NCI-H345 treated with DMSO at 0.1 percent for 48 hours (cell line): ENCODE measurements around the gene TYW1B.
"Not testable (repeated sequence)": the region's sequence is repeated elsewhere in the genome, so short reads cannot be mapped to it uniquely, and the experiment has no call there.

Source experiments
- DNase-seq: peaks from one replicate; lab custom pipeline; 2025; ENCODE audit not compliant: unreplicated experiment; lab: John Stamatoyannopoulos, UW

The TYW1B gene

DNA sequence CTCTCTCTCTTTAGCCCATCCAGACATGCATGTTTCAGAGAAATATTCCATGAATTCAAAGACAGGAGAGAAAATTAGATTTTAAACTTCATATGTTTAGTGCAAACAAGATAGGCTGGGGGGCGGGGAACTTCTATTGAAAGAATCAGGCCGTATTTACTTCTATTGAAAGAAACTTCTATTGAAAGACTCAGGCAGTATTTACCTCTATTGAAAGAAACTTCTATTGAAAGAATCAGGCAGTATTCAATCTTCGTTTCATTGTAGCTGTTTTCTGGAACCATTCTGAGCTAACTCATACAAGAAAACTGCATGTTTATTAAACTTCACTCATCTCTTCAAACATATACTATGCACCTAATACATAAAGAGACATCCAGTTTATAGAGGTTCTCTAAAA, 123.1 kb downstream of the TYW1B start:
- DNase-seq: no peak

DNA sequence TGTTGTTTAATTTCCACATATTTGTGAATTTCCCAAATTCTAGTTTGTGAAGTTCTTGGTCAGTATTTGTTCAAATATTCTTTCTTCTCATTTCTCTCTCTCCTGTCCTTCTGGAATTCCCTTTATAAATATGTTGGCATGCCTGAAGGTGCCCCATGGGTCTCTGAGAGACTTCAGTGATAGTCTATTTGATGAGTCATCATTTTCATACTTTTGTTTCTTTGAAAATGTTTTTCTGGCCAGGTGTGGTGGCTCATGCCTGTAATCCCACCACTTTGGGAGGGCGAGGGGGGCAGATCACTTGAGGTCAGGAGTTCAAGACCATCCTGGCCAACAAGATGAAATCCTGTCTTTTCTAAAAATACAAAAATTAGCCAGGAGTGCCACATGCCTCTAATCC, 127.5 kb downstream of the TYW1B start:
- not testable (repeated sequence) for DNase-seq

DNA sequence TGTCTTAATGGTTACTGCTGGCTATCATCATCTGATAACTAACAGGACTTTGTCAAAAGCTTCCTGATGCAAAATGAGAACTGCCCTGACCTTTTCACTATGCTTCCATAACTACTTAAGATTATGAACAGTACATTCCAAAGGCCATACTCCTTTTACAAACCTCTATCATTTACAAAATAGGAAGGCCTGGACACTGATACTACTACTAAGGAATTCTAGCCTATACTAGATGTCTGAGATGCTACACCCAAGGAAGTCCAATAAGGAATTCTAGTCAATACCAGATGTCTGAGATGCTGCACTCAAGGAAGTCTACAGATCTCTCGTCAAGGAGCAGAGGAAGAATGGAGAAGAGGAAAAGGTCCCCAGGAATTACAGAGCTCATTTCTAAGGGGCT, 130.9 kb downstream of the TYW1B start:
- DNase-seq: not testable (repeated sequence)

DNA sequence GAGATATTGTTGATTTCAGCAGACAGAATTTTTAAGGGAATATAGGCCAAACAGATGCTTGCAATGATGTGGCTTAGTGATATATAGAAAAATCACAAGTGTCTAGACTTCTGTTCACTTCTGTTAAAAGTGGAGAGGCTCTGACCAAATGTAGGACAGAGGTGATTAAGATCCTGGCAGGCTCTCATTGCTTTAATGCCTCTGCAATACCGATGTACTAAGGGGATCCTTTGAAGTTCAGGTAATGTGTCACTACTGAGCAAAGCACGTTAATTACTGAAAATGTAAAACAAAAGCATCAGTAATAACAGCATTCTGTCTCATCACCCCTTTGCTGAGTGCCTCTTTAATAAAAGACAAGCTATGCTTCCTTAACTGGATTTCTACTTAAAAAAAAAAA, 131.4 kb downstream of the TYW1B start:
- DNase-seq: not testable (repeated sequence)

DNA sequence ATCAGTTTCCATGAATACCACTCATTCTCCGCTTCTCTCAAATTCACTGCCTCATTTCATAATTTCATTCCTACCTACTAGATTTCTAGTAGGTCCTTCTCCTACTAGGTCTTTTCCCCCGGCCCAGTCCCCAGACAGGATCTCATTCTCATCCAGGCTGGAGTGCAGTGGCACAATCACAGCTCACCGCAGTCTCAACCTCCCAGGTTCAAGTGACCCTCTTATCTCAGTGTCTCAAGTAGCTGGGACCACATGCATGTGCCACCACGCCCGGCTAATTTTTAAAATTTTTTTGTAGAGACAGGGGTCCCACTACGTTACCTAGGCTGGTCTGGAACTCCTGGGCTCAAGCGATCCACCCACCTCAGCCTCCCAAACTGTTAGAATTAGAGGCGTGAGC, 132.5 kb downstream of the TYW1B start:
- DNase-seq: not testable (repeated sequence)

DNA sequence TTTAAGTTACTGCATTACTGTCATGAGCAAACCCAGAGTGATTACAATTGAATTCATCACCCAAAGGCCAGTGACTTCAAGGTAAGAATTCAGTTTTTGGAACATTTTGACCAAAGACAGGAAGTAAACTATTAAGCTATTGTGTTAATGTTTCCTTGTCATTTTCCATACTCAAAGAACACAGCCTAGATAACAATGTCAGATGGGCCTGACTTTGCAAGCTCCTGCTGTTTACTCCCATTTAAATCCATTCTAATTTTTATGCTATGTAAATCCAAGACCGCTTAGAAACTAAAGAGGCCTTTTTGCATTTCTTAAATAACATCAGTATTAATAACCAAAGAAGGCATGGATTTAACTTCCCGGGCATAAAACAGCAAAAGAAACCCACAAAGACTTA, 136.6 kb downstream of the TYW1B start:
- DNase-seq: not testable (repeated sequence)

DNA sequence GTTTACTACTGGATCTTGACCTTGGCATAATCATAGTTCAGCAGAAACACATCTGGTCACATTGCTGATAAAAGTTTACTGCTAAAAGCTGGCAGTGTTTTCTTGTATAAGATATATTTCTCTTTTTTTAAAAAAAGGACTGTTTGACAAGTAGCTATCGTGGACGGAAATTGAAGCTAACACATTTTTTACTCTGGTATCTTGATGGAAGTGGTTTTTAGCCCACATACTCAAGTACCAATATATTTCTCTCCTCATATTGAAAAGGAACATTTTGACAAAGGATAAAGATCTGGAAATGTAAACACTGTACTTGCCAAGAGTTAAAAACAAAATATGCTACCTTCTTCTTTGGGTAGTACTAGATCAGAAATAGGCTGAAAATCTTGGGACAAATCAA, 137.8 kb downstream of the TYW1B start:
- DNase-seq: not testable (repeated sequence)

DNA sequence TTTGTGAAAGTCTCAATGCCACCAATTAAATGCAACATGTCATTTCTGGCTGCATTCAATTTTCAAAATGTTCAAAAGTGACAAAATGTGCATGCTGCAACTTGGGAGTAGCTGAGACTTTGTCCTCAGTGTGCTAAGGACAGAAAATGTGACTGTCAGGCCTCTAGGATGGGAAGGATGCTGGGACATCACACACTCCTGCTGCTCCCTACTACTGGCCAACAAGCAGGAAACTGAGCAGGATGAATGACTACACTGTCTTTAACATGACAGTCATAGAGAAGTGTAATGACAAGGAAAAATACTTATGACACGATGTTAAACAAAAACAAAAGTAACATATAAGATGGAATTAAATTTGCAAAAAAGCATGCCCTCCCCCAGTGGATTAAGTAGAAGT, 138.7 kb downstream of the TYW1B start:
- DNase-seq: not testable (repeated sequence)

DNA sequence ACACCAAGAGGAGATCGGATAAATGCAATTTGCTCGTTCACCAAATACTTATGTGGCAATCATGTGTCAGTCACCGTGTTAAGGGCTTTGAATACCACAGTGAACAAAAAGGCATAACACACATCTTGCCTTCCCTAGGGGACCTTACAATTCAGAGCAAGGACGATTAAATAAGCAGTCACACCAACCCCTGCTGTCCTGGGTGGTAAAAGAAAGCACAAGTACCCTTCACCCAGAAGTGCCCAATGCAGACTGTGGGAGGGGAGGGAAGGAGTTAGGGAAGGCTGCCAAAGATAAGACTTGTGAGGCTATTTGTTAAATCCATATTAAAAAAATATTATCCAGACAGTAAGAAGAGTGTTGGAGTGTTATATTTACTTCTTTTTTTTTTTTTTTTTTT, 146.8 kb downstream of the TYW1B start:
- DNase-seq: peak; percentile 79

DNA sequence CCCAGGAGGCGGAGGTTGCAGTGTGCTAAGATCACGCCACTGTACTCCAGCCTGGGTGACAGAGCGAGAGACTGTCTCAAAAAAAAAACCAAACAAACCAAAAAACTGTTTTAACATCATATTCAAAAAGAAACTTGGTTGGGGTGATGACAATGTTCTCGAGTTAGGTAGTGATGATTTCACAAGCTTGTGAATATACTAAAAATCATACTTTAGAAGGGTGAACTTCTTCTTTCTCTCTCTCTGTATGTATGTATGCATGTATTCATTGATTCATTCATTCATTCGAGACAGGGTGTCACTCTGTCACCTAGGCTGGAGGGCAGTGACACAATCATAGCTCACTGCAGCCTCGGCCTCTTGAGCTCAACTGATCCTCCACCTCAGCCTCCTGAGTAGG, 151.1 kb downstream of the TYW1B start:
- not testable (repeated sequence) for DNase-seq

DNA sequence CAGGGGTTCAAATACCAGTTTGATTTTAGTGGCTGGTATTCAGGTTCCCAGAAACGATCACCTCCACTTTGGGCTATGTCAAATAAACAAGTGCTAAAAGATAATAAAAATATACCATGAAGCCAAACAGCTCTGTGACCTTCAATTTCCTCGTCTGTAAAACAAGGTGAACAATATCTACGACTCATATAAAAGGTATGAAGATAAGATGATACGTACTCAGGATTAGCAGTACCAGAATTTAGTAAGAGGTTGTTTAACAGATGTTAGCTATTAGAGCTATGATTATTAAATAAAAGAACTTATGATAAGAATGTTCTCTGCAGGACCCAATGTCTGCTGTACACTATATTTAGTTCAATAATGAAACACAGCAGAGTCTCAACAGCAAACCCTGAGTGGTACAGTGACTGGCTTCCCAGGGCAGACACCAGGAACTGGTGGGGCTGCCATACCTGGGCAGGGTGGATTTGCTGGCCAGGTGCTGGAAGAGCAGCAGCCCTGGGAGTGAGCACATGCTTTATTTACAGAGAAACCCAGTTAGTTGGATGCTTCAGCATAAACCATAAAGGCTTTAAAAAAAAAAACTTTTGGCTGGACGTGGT, 151.8 kb downstream of the TYW1B start:
- DNase-seq: not testable (repeated sequence)

DNA sequence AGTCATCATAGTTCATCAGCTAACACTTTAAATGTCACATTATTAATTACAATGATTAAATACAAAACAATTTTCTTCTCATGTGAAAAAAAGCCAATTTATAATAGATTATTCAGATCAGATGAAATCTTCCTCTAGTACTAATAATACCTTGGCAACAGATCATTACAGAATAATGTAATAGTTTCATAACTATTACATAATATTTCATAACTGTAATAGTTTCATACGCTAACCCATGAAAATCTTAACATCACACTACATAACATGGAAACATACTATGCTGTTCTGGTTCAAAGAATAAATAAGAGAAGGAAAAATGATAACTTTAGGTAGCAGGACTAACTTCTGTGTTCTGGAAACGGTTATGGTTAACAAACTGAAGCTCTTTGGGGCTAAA, 152.3 kb downstream of the TYW1B start:
- not testable (repeated sequence) for DNase-seq

DNA sequence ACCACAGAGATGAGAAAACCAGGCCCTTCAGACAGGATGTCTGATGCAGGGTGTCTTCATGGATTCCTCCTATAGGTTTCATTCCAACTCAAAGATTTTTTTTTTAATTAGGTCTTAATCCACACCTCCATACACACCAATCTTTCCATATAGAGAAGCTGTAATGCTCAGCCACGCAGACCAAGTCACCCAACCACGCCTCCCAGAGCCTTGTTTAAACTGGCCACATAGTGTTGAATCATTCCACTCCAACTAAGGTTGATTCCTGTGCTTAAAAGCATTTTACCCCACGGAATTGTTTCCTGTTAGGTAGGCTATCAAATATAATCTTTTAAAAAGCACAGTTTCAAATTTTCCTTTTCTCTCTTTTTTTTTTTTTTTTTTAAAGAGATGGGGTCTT, 153.6 kb downstream of the TYW1B start:
- no peak for DNase-seq

DNA sequence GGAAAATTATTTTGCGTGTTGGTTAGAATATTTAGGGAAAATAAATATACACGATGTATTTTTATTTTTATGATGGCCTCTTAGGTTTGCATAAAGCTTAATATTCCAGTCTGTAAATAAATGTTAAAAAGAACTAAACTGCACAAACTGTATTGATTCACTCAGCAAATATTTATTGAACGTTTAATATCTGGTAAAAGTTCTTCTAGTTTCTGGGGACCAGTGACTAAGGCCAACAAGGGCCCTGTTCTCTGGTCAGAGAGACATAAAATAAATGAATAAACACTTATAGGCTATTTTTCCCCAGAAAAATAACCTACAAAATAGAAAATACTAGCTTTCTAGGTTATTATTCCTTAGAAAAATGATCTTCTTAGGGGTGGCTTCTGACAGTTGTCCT, 157.2 kb downstream of the TYW1B start:
- DNase-seq: not testable (repeated sequence)

DNA sequence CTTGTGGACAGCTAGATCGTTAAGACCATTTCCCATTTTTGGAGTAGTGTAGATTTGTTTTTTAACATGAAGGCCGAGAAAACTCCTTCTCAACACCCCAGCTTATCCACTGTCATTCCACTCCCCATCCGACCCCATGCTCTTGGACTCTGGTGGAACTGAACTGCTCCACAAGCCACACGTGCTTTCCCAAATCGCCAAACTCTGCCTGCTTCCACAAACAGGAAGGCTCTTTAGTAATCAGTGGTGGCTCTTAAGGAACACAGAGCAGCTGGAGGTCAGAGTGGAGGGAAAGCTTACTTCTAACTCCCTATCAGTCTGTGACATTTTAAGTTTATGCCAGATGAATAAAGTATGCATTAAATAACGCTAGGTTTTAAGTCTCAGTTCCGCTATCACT, 159.6 kb downstream of the TYW1B start:
- not testable (repeated sequence) for DNase-seq

DNA sequence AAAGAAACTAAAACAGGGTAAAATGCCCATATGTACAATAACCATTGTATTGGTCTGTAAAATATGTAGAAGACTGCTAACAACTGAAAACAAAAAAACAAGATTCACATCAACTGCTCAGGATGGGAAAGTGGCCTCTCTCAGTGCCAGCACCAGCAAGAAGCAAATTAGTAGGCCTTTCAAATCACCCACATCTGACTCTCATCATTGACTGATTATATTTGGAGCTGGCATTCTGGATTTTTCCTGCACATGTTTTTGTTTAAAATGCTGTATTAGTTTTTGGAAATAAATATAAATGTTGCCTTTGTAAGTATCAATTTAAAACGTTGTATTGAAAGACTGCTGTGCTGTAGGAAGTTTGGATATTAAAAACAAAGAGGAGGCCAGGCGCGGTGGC, 161.0 kb downstream of the TYW1B start:
- DNase-seq: not testable (repeated sequence)

DNA sequence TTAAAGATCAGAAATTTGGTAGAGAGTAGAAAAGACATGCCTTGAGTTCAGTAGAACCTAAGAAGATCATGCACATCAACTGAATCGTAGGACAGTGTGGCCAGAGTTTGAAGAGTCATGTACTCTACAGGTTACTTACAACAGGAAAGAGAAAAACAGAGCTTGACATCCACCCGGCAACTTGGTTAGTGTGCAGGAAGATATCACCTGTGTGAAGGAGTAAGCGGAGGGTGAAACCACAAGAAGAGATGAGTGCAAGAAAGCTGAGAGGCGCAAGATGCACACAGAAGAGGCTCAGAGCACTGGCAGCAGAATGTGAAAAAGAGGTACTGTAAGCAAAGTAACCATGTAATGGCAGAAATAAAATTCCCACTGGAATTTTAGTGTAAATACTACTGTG, 179.4 kb downstream of the TYW1B start:
- not testable (repeated sequence) for DNase-seq

DNA sequence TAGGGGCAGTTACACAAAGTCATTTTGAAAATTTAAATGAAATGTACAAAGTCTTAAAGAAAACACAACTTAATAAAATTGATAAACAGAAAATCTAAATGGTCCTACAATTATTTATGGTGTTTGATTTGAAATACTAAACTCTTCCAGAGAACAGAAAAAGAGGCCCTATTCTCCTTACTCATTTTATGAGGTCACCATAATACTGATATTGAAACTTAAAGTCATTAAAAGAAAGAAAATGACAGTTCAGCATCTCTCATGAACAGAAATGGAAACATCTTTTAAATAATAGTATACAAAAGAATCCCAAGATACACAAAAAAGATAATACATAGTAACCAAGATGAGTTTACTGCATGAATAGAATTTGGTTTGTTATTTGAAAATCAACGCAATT, 184.3 kb downstream of the TYW1B start:
- not testable (repeated sequence) for DNase-seq

DNA sequence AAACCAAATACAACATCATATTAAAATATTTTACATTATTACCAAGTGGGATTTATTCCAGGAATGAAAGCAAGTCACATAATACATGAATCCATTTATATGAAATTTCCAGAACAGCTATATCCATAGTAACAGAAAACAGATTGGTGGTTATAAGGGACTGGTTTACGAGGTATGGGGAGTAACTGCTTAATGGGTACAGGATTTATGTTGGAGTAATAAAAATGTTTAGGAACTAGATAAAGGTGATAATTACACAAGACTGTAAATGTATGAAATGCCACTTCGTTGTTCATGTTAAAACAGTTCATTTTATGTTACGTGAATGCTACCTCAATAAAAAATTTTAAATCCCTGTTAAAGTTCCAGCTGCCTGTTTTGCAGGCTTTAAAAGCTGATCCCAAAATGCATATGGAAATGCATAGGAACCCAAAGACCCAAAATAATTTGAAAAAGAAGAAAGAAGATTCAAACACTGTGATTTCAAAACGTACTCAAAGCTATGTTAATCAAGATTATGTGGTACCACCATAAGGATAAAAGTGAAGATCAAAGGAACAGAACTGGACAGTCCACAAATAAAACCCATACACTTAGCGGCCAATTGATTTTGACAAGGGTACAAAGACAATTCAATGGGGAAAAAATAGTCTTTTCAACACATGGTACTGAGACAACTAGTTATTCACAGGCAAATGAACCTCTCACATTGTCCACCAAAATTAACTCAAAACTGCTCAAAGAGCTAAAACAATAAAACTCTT, 186.3 kb downstream of the TYW1B start:
- not testable (repeated sequence) for DNase-seq

DNA sequence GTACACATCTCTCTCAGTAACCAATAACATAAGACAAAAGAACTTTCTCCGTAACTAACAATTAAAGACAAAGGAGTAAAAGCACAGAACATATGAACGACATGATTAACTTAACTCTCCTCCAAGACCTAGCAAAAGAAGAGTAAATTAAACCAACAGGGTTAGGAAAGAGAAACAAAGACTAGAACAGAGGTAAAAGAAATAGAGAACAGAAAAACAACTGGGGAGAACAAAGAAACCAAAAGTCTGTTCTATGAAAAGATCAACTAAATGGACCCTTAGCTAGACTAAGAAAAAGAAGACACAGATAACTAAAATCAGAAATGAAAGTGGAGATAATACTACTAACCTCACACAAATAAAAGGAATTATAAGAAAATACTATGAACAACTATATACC, 187.3 kb downstream of the TYW1B start:
- not testable (repeated sequence) for DNase-seq

DNA sequence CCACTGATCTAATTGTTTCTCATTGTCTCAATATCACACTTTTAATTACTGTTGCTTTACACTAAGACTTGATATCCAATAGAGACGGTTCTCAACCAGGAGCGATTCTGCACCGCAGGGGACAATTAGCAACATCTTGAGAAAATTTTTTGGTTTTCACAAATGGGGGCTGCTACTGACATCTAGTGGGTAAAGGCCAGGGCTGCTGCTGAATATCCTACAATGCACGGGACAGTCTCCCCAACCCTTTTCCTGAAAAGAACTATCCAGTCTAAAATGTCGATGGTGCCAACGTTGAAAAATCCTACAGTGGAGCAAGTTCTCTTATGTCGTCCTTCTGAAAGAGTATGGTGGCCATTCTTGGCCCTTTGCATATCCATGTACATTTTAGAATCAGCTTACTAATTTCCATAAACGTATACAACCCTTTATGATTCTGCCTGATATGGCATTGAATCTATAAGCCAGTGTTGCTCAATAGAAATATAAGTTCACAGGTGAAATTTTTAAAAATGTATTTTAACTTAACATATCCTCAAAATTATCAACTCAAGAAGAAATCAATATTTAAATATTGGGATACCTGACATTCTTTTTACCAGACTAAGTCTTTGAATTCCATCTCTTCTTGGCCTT, 192.6 kb downstream of the TYW1B start:
- not testable (repeated sequence) for DNase-seq

DNA sequence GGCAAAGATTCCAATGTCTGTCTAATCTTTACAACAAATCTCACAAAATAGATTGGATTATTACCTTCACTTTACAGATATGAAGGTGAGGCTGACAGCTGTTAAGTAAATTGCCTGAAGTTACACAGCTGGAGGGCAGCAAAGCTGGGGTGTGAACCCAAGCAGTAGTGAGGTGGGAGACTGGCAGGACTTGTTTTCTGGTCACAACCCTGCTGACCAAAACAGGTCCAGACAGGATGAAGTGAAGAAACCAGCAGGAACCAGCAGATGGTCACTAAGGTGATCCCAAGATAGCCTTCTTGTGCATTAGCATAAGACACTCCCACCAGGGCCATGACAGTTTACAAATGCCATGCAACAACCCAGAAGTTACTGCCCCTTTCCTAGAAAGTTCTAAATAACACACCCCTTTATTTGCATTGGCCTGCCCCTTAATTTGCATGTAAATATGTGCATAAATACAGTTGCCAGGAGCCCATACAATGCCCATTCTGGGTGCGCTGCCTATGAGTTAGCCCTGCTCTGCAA, 195.2 kb downstream of the TYW1B start:
- DNase-seq: not testable (repeated sequence)
